ENCODE data around the gene ST6GAL1.

Gene ST6GAL1

DNA sequence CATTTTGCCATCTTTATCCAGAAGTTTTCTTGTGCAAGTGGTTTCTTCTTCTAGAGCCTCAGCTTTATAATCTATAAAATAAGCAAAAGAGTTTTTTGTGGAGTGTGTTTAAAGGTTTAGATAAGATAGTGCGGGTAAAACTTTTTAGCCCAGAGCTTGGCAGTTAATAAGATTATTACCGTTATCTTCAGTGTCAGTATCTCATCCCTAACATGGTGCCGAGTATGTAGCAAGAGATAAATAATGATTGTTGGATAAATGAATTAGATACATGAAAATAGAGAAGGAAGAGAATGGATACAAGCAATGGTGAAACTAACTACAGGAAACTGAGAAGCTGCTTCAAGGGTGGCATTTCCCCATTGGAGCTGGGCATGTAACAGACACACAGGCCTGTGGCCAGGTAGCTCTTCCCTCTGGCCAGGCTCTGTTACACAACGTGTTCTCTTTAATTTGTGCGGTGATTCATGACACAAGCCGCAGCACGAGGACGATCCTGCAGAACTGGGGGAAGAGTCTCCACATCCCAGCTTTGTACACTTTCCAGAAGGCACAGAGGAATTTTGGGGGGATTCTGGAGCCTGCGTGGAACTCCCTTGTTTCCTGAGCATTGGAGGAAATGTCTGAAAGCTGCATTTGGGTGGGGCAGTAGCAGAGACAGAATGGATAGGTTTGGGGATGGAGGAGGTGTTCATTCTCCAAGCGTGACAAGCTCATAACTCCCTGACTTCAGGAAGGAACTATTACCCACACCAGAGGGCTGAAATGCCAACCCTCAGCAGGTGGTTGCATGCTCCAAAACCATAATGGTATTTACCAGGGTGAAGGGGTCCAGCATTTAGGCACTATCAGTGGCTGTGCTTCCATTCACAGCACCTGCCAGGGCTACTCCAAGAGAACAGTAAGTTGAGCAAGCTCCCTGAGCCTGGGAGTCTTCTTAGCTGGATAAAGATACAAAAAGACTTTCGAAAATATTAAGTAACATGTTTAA, 14.2 kb upstream of the ST6GAL1 start:
- DNase-seq (ENCODE audit: low read depth) = no peak

DNA sequence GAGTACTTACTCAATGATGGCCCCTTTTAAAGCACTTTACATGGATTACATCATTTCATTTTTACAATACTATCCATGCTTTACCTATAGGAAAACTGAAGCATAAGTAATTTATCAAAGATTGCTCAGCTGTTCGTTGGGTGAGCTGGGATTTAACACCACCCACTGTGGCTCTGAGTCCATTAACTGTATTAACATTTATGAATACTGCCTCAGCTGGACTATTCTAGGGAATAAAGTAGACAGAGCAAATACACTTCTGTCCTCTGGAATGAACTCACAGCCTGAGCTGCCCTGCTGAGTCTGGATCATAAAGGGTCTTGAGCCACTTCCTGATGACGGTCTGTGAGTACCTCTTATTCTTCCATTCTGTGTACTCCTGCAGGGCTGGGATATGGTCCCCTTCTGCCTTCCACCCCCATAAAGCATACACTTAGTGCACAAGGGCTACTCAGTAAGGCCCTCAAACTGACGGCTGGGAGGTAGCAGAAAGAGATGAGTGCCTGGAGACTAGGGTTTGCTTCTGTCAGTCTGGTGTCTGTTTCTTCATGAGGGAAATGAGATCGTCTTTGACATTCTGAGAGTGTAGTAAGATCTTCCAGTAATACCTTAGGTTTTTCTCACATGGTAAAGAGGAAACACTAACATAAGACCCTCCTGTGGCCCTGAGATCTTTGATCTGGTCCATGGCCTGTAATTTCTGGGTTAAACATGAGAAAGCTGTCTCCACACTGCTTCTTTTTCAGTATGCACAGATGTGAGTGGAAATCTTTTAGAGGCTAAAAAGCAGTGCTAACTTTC, 12.6 kb upstream of the ST6GAL1 start:
- no peak for DNase-seq (ENCODE audit: low read depth)

DNA sequence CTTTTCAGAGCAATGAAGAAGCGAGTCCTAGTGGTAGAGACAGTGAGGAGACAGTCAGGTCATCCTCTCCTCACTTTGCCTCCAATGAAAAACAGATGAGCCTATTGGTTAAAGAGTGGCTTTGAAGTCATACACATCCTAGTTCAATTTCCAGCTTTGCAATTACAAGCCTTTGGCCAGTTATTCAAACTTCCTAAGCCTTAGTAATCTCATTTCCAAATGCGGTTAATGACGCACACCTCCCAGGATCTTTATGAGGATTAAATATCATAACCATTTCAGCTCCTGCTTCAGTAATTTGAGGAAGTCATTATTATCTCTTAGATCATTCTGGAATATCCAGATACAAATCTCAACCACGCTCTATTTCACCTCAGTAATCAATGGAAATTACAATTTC, 10.0 kb upstream of the ST6GAL1 start:
- no peak for DNase-seq (ENCODE audit: low read depth)

DNA sequence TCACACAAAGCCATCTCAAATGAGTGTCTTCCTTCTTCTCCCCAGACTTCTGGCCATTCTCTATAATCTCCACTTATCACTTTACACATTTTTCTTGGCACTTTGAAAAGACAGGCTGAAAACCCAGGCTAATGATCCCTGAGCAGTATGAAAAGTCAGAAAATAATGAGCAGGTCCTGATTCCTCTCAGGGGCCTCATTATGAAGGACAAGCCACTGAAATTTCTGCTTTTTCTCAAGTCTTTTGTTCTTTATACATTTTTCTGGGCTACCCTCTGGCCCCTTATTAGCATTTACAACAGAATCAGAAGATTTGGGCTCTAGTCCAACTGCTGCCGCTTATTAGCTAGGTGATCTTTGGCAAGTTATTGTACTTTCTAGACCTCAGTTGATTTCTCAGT, 9.5 kb upstream of the ST6GAL1 start:
- no peak for DNase-seq (ENCODE audit: low read depth)

DNA sequence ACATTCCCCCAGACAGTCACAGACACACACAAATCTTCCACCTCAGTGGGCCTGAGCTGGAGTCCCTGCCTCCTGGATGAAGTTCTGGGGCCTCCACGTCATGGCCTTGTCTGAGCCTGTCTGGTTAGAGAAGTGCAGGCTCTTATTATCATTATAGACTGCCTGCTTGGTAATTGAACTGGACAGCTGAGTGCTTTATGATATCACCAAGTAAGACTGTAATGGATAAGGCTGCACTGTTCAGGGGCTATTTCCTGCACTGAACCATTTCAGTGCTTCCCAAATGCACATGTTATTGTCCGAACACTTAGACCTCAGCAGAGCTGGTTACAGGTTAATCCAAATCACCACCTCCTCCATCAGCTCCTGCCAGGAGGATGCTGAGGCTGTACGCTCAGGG, 8.7 kb upstream of the ST6GAL1 start:
- no peak for DNase-seq (ENCODE audit: low read depth)

DNA sequence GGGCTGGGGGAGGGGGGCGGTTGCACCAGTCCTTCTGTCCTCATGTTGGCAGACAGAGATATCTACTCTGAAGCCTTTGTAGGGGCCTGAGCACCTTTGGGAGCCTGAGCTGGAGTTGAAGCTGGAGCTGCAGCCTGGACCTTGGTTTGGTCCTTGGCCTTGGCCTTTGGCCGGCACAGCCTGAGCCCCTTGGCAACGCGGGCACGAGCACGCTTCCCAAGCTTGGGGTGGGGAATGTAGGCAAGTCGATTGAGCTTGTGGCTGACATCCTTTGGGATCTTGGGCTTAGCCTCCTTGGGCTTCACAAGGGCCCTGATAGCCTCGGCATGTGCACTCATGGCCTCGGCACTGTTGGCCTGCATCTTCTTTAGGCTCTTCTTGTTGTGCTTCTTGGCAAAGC, 8.1 kb upstream of the ST6GAL1 start:
- no peak for DNase-seq (ENCODE audit: low read depth)

DNA sequence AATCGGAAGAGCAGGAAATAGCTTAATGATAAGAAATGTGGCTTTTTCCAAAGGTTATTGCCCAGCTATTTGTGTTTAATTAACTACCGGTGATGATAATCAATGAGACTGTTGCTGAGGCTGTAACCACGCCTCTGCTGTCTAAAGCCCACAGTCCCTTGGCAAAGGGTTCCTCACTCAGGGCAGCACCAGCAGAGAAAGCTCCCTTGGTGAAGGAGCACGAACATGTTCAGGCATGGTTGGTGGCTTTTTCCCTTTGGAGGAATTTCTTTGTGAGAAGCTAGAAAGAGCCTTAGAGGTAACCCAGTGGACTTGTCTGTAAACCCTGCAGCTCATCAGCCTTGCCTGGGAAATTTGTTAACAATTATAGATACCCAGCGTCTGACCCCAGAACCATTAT, 7.5 kb upstream of the ST6GAL1 start:
- DNase-seq (ENCODE audit: low read depth) = no peak

DNA sequence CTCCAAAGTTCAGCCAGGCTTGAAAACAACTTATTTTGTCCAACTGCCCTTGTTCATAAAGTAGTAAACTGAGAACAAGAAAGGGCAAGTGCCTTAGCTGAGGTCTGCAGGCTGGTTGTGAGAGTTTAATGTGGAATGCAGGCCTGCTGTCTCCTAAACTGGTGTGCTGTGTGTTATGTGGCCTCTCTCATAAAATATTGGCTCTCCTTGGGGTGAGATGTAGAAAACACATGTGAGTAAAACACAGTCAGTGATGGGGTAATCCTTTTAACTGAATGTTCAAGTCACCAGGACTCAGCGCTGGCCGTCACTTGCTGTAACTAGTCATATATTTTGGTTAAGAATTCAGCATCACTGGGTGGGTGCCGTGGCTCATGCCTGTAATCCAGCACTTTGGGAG, 7.1 kb upstream of the ST6GAL1 start:
- no peak for DNase-seq (ENCODE audit: low read depth)

DNA sequence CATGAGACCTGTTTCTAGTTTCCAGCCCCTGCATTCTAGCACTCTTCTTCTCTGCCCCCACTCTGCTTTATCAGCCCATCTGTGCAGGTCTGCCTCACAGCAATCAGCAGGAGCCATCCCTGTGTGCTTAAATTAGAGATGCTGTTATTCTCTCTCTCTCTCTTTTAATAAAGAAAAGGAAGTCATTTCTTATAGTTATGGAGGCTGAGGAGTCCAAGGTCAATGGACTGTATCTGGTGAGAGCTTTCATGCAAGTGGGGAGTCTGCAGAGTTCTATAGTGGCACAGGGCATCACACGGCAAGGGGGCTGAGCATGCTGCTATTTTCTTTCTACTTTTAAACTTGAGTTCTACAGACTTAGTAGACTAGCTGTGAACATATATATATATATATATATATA, 4.5 kb upstream of the ST6GAL1 start:
- no peak for DNase-seq (ENCODE audit: low read depth)

DNA sequence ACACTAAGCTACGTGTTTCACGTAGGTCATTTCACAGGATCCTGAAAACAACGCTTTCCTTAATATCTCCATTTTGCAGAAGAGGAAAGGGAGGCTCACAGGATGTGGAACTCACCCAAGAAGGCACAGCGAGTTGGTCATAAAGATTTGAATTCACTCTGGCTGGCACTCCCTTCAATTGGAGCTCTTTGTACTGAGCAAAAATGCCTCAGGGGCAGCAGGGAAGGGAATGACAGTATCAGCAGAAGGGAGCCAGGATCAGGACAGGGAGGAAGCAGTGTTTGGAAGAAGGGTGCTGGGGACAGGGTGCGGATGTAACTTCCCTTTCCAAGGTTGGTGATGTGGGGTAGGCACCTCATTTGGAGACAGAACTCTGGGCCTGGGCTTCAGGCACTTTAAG, 1.1 kb upstream of the ST6GAL1 start:
- DNase-seq (ENCODE audit: low read depth) = no peak

DNA sequence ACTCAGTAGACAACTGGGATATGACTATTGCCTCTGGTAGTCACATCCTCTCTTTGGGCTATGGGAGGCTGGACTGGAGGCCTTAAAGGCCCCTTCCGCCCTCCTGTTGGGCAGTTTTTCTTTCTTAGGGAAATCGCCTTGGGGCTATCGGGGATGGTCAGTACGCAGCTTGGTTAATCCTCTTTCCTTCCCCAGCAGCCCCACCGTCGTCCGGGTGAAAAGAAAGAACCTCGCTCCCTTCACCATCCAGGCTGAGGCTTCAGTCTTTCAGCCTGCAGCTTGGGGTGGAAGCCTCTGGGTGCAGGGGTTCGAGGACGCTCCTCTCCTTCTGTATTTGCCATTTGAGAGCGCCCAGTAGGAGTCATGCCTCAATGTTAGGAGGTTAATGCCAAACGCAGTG, 641 bp upstream of the ST6GAL1 start:
- DNase-seq (ENCODE audit: low read depth) = no peak

DNA sequence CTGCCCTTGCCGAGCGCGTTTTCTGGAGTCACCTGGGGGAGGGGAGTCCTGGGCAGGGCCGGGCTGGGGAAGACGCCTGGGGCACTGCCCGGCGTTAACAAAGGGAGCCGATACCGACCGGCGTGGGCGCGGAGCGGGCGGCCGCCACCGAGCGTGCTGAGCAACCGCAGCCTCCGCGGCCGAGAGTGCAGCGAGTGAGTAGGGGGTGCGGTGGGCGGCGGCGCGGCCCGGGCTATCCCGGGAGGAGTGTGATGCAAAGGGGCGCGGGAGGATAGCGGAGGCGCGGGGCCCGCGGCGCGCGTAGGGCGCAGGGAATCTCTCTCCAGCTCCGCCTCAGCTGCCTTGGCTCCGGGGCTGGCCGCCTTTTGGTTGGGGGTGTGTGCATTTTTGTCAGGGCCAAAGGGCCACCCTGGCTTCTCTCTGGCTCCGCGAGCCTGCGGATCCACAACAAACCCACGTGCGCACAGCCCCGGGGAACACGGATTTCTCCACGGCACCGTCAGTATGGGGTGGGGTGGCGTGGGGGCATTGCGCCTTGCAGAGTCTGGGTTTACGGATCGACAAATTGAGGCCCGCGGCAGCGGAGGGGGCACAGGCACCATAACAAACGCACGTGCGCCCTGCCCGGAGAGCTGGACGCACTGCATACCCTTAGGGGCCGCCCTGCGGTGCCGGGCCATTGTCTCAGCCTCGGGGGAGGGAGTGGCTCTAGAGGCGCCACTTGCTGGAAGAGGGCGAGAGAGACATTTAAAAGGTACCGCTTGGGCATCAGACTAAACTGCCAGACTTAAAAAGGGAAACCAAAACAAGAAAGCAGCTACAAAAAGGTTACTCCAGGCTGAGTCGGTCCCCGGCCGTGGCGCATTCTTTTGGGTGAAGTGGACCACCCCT, 560 bp downstream of the ST6GAL1 start:
- peak; percentile 26 for DNase-seq (ENCODE audit: low read depth)

DNA sequence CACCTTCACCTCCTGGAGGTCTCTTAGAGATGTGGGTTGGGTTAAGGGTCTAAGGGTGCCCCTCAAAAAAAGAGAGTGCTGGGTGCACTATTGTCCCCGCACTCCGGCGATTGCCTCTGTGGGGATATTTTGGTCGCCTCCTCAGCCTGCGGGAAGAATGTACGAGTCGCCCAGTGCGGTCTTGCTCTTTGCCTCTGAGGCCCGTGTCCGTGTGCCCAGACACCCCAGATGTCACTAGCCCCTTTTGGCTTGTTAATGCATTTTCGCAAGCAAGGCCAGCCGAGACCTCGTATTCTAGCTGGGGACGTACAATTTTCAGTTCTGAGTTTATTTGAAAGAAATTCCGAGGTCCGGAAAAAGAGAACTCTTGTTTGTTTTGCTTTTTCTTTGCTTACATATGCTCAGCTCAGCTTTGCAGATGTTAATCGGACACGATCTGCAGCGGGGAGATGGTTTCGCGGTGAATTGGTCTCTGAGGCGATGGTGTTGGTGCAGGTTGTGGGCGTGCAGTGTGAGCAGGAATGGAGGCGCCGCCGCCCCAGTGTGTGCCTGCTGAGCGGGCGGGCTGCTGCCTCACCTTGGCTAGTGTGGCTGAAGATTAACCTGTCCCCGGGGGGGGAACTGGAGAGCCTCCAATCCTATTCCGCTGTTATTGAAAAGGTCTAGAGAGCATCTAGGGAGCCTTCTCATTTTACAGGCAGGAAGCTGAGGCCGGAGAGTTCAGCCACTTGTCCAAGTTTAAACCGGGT, 1.4 kb downstream of the ST6GAL1 start:
- peak; percentile 55 for DNase-seq (ENCODE audit: low read depth)

DNA sequence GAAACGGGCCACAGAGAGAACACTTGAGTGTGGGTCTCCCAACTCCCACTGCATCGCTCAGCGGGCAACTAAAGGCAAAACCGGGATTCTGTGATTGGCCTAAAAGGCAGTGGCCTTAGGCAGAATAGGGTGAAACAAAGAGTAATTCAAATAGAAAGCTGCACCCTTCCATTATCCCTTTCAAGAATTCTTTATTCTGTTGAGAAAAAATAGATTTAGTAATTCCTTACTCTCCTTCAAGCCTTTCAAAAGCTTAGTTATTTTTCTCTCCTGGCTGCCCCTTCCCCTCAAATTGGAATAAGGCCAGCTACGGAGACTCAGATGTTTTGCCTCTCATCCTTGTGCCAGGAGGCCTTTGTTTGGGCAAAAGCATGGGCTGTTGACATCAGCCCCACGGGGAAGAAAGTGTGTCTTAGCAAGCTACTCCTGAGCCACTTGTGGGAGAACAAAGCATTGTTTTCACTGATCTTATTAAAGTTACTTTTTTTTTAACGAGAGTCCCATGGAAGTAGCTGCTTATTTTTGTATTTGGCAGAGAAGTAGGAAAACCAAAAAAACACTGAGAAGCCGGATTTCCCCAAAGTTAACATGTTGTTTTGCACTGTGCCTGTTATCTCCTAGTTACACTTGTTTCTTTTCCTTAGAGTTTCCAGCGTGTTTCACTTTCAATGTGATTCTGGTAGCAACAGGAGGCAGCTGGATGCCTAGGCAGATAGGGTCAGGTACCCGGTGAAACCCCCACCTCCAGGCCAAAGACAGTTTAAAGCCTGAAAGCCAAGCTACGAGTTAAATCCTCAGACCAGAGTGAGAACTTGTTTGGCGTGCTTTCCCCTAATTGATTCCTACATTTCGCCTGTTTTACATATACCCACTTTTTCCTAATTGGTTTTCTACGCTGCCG, 2.2 kb downstream of the ST6GAL1 start:
- no peak for DNase-seq (ENCODE audit: low read depth)

DNA sequence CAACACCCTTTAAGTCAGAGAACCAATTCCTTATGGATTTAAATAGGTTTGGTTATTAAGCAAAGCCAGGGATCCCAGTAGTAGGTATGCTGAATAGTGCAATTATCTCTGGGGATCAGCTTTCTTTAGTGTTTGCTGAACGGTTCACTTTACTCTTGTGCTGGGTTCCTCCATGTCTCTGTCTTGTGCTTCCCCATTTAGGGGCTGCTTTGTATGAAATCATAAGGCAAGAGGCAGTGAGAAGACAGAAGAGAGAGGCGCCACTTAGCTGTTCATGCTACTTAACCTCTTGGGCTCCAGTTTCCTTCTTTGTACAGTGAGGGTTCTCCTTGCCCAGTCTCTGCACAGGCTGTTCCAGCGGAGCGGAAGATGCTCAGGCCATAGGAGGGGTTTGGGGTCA, 3.5 kb downstream of the ST6GAL1 start:
- no peak for DNase-seq (ENCODE audit: low read depth)

DNA sequence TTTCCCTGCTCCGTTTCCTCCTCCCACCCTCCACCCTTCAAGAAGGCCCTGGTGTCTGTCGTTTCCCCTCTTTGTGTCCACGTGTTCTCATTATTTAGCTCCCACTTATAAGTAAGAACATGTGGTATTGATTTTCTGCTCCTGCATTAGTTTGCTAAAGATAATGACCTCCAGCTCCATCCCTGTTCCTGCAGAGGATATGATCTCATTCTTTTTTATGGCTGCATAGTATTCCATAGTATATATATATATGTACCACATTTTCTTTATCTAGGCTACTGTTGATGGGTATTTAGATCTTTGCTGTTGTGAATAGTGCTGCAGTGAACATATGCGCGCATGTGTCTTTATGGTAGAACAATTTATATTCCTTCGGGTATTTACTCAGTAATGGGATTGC, 4.8 kb downstream of the ST6GAL1 start:
- DNase-seq (ENCODE audit: low read depth) = no peak

DNA sequence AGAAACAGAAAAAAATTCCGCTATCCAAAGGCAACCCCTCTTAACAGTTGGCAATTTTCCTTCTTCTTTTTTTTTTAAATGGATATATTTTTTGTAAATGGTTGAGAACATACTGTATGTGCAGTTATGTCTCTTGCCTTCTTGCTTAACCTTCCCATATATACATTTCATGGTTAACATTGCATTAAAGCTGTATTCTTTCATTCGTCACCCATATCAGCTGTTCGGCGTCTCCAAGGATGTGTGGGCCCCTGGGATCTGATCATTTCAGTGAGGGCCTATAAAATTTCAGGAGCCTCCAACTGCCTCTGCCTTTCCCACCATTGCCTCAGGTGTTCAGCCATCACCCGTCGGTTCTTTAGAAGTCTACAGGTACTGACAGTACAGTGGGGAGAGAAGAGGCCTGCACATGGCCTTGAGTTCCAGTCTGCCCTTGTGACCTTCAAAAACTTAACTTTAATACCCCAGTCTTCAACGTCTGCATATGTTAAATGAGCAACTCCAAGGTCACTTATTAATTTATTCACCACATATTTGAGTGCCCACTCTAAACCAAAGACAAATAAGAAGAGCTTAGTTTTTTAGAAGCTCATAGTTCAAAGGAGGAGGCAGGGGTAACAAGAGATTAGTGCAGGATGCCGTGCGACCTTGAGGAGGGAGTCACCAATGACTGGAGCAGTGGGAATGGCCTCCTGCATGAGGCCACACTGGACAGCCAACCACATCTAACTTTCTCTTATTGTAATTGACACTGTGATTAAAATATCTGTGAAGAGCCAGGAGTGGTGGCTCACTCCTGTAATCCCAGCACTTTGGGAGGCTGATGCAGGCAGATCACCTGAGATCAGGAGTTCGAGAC, 6.9 kb downstream of the ST6GAL1 start:
- DNase-seq (ENCODE audit: low read depth) = no peak

DNA sequence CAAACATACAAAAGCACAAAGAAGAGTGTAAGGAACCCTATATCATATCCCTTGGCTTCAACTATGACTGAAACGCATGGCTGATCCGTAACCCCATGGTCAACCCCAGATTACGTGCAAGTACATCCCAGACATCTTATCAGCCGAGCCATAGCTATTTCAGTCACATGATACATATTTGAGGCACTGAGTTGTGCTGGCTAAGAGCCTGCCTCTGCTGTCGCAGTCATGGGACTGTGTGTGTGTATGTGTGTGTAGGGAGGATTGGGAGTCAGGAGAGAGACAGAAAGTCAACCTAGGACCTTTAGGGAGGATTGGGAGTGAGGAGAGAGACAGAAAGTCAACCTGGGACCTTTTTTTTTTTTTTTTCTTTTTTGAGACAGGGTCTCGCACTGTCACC, 8.4 kb downstream of the ST6GAL1 start:
- DNase-seq (ENCODE audit: low read depth) = no peak

DNA sequence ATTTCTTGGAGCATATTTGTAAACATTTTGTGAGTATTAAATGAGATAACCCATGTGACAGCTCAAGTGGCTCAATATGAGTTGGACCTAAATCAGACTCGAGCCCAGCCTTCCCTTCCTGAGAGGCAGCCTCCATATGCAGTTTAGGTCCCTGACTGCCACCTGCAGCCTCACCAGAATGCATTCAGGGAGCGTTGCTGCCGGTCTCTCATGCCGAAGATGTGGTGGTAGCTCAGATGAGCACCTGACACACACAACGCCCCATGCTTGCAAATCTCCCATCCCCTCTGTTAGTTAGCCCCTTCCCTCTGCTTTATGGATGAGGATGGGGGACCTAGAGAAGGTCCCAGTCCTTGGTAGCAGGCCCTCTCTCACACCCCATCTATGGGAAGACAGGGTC, 9.2 kb downstream of the ST6GAL1 start:
- DNase-seq (ENCODE audit: low read depth) = no peak

Measured in stimulated activated CD8-positive, alpha-beta memory T cell treated with anti-CD3 and anti-CD28 coated beads, Interleukin-7, amount 100 ng/mL, for 24 hours (primary cell).